H9 (cell line): ENCODE results near the gene TMEM132C. TPM values are rescaled to one million over a fixed set of nuclear protein-coding genes. Genes with fewer than 3 reads are reported as not detected.

Experiments used
- DNase-seq: peaks from one replicate; pipeline ENCODE4 v3.0.0-alpha.2; 2017
- H2AFZ ChIP-seq: one replicate; pipeline ENCODE4 v1.6.1; 2013; ENCODE audit warnings: mild to moderate bottlenecking, low read length, control low read depth, moderate library complexity
- H2AK5ac ChIP-seq: 2 replicates; pipeline ENCODE4 v1.6.1; 2013; ENCODE audit warnings: low read length, control low read depth, mixed read lengths; ENCODE audit not compliant: insufficient read length
- H2BK120ac ChIP-seq: one replicate; pipeline ENCODE4 v1.6.1; 2013; ENCODE audit warnings: low read depth, mild to moderate bottlenecking, low read length, control low read depth, inconsistent platforms; ENCODE audit not compliant: poor library complexity, severe bottlenecking
- H2BK12ac ChIP-seq: 2 replicates; pipeline ENCODE4 v1.6.1; 2013; ENCODE audit warnings: low read length, control low read depth, mixed read lengths, low read depth; ENCODE audit not compliant: insufficient read length
- H2BK15ac ChIP-seq: 2 replicates; pipeline ENCODE4 v1.6.1; 2013; ENCODE audit warnings: low read depth, low read length, control low read depth
- H2BK20ac ChIP-seq: one replicate; pipeline ENCODE4 v1.6.1; 2013; ENCODE audit warnings: low read depth, mild to moderate bottlenecking, low read length, control low read depth, inconsistent platforms; ENCODE audit not compliant: poor library complexity, severe bottlenecking
- H2BK5ac ChIP-seq: 2 replicates; pipeline ENCODE4 v1.6.1; 2013; ENCODE audit warnings: low read length, control low read depth, mixed read lengths; ENCODE audit not compliant: insufficient read length
- H3K14ac ChIP-seq: 2 replicates; pipeline ENCODE4 v1.6.1; 2013; ENCODE audit warnings: low read length, control low read depth; ENCODE audit not compliant: insufficient read depth
- H3K18ac ChIP-seq: 2 replicates; pipeline ENCODE4 v1.6.1; 2013; ENCODE audit warnings: low read depth, mild to moderate bottlenecking, mixed read lengths, low read length, control low read depth; ENCODE audit not compliant: insufficient read length
- H3K23ac ChIP-seq: 2 replicates; pipeline ENCODE4 v1.6.1; 2013; ENCODE audit warnings: low read length, control low read depth, mixed read lengths, low read depth; ENCODE audit not compliant: insufficient read length
- H3K23me2 ChIP-seq: 2 replicates; pipeline ENCODE4 v1.6.1; 2013; ENCODE audit warnings: low read depth, mild to moderate bottlenecking, mixed read lengths, low read length, control low read depth; ENCODE audit not compliant: insufficient read length, poor library complexity, severe bottlenecking
- H3K27ac ChIP-seq: 2 replicates; pipeline ENCODE4 v1.5.1; 2013; ENCODE audit warnings: low read length, control low read depth, mixed read lengths, low read depth; ENCODE audit not compliant: insufficient read length
- H3K27me3 ChIP-seq: 2 replicates; pipeline ENCODE4 v1.6.1; 2013; ENCODE audit warnings: low read length, control low read depth, inconsistent platforms; ENCODE audit not compliant: insufficient read depth
- H3K4ac ChIP-seq: 2 replicates; pipeline ENCODE4 v1.6.1; 2013; ENCODE audit warnings: low read depth, mild to moderate bottlenecking, control low read depth, inconsistent platforms, low read length, moderate library complexity
- H3K4me1 ChIP-seq: 2 replicates; pipeline ENCODE4 v1.6.1; 2013; ENCODE audit warnings: low read length, control low read depth, inconsistent platforms; ENCODE audit not compliant: insufficient read depth
- H3K4me2 ChIP-seq: 2 replicates; pipeline ENCODE4 v1.6.1; 2013; ENCODE audit warnings: low read length, control low read depth, mixed read lengths; ENCODE audit not compliant: insufficient read length, insufficient read depth
- H3K56ac ChIP-seq: 2 replicates; pipeline ENCODE4 v1.6.1; 2013; ENCODE audit warnings: low read depth, mild to moderate bottlenecking, mixed read lengths, low read length, control low read depth; ENCODE audit not compliant: insufficient read length
- H3K79me1 ChIP-seq: 2 replicates; pipeline ENCODE4 v1.6.1; 2013; ENCODE audit warnings: low read depth, mild to moderate bottlenecking, moderate library complexity, low read length, control low read depth, inconsistent platforms; ENCODE audit not compliant: insufficient read depth, poor library complexity, severe bottlenecking
- H3K79me2 ChIP-seq: 2 replicates; pipeline ENCODE4 v1.6.1; 2013; ENCODE audit warnings: low read length, control low read depth, inconsistent platforms; ENCODE audit not compliant: insufficient read depth
- H3K9ac ChIP-seq: 2 replicates; pipeline ENCODE4 v1.6.1; 2013; ENCODE audit warnings: low read length, control low read depth, mixed read lengths; ENCODE audit not compliant: insufficient read length; ENCODE audit errors: extremely low read depth
- H3K9me3 ChIP-seq: one replicate; pipeline ENCODE4 v1.6.1; 2013; ENCODE audit warnings: low read depth, low read length, inconsistent platforms; ENCODE audit not compliant: control insufficient read depth
- H3T11ph ChIP-seq: one replicate; pipeline ENCODE4 v1.6.1; 2013; ENCODE audit warnings: mild to moderate bottlenecking, low read length, control low read depth, inconsistent platforms
- H4K20me1 ChIP-seq: one replicate; pipeline ENCODE4 v1.6.1; 2013; ENCODE audit not compliant: control insufficient read depth, insufficient read length, insufficient read depth
- H4K5ac ChIP-seq: 2 replicates; pipeline ENCODE4 v1.6.1; 2013; ENCODE audit warnings: low read depth, mild to moderate bottlenecking, mixed read lengths, low read length, control low read depth; ENCODE audit not compliant: insufficient read length
- H4K8ac ChIP-seq: replicated peaks from 2 replicates; pipeline ENCODE4 v1.6.1; 2013; ENCODE audit warnings: low read length, control low read depth, mixed read lengths, low read depth; ENCODE audit not compliant: insufficient read length
- H4K91ac ChIP-seq: 2 replicates; pipeline ENCODE4 v1.6.1; 2013; ENCODE audit warnings: low read depth, mild to moderate bottlenecking, moderate library complexity, mixed read lengths, low read length, control low read depth; ENCODE audit not compliant: insufficient read length
- H3K27ac Mint-ChIP-seq, 3 experiments: 2 replicates in 2 of 3; 3 replicates in 1 of 3; pipeline ENCODE4 v1.8.0; 2020 to 2021; ENCODE audit warnings: mixed read lengths in 3 of 3, mild to moderate bottlenecking in 1 of 3, moderate library complexity in 1 of 3
- H3K27me3 Mint-ChIP-seq: 2 replicates; pipeline ENCODE4 v1.8.0; 2021; ENCODE audit warnings: low read depth, mild to moderate bottlenecking, moderate library complexity, mixed read lengths
- H3K36me3 Mint-ChIP-seq, 3 experiments: 2 replicates in 2 of 3; 3 replicates in 1 of 3; pipeline ENCODE4 v1.8.0; 2020 to 2021; ENCODE audit warnings: low read depth in 3 of 3, mixed read lengths in 3 of 3; ENCODE audit not compliant: insufficient read depth in 1 of 3
- H3K4me1 Mint-ChIP-seq, 2 experiments: 2 replicates each; pipeline ENCODE4 v1.8.0; 2020; ENCODE audit warnings: mixed read lengths in 2 of 2
- H3K4me3 Mint-ChIP-seq, 2 experiments: 2 replicates in 1 of 2; 3 replicates in 1 of 2; pipeline ENCODE4 v1.8.0; 2020 to 2021; ENCODE audit warnings: mild to moderate bottlenecking in 2 of 2, mixed read lengths in 2 of 2, moderate library complexity in 1 of 2
- H3K9me3 Mint-ChIP-seq, 2 experiments: 2 replicates in 1 of 2; 3 replicates in 1 of 2; pipeline ENCODE4 v1.8.0; 2020; ENCODE audit warnings: mild to moderate bottlenecking in 2 of 2, mixed read lengths in 2 of 2, moderate library complexity in 1 of 2
- CTCF ChIP-seq: fragments of 200-600 bp; sonication (generic); conservative IDR thresholded peaks from 3 replicates; pipeline ENCODE4 v1.8.0; 2021; ENCODE audit warnings: antibody characterized with exemption, mild to moderate bottlenecking
- whole genome bisulfite sequencing: extraction: QIAGEN DNeasy Blood & Tissue Kit; methylation state at CpG from one replicate; pipeline ENCODE4 v1.1.7; 2013; ENCODE audit warnings: missing lambda C conversion rate, low lambda C conversion rate, mixed read lengths; ENCODE audit not compliant: insufficient read length; ENCODE audit errors: extremely low coverage; 5-methylcytosine and 5-hydroxymethylcytosine counted together
- total RNA-seq: library from RNA; stranded (reverse); gene quantifications from 2 replicates; pipeline ENCODE4 v1.2.1, GENCODE V29; 2021

Gene TMEM132C
- total RNA-seq, 1 experiment from 2014 or later: 0.22 TPM

DNA sequence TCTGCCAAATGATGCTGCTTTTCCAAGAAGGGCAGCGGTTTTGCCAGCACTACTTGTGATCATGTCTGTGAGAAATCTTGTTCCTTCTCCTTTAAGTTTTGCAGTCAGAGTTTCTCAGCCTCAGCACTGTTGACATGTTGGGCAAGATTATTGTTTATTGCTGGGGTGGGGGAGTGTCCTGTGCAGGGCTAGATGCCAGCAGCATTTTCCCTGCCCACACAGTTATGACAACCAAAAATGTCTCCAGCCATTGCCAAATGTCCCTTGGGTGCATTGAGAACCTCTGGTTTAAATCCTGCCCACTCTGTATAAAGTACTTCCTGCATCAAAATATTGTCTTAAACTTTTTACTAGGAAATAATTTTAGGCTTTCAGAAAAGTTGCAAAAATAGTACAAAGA, 20.0 kb downstream of the TMEM132C start:
- H4K91ac ChIP-seq: no peak overlapping the region
- no peak overlapping the region for H3K27ac Mint-ChIP-seq
- no peak overlapping the region for H2BK5ac ChIP-seq
- H4K20me1 ChIP-seq: peaks cover 3% of the 10 kb centered on the region
- H2BK20ac ChIP-seq: no peak overlapping the region
- no peak overlapping the region for H3K4me3 Mint-ChIP-seq
- no peak overlapping the region for H2BK15ac ChIP-seq
- H3K4ac ChIP-seq: no peak overlapping the region
- H4K5ac ChIP-seq: no peak overlapping the region
- no peak overlapping the region for H4K8ac ChIP-seq
- no peak for TF ChIP-seq CTCF
- H3K9me3 Mint-ChIP-seq: peaks cover 7% of the 10 kb centered on the region in 2 experiments
- H3K4me2 ChIP-seq: no peak overlapping the region
- no peaks in the 10 kb centered on the region for H3K79me1 ChIP-seq
- no peaks in the 10 kb centered on the region for H3K9me3 ChIP-seq
- no peak for DNase-seq
- no peak overlapping the region for H2AFZ ChIP-seq
- H3K18ac ChIP-seq: no peak overlapping the region
- H3K23ac ChIP-seq: no peak overlapping the region
- H2BK120ac ChIP-seq: no peak overlapping the region
- H3K36me3 Mint-ChIP-seq: peaks cover 0 to 7% (median 6%) of the 10 kb centered on the region in 3 experiments; a peak in 3 of 7 replicates
- H3K56ac ChIP-seq: no peak overlapping the region
- H3K14ac ChIP-seq: no peak overlapping the region
- H3K27me3 ChIP-seq: no peaks in the 10 kb centered on the region
- H3K27ac ChIP-seq: no peak overlapping the region
- 0 out of 2 replicates have a peak, but pooled peaks cover 2% of the 10 kb centered on the region for H3K79me2 ChIP-seq
- no peak overlapping the region for H3T11ph ChIP-seq
- peaks cover 2 to 7% of the 10 kb centered on the region in 2 experiments for H3K4me1 Mint-ChIP-seq
- no peaks in the 10 kb centered on the region for H3K4me1 ChIP-seq
- no peak overlapping the region for H2BK12ac ChIP-seq
- no peak overlapping the region for H2AK5ac ChIP-seq
- no CpG with 5 or more reads among the region's 1 CpG for WGBS
- no peaks in the 10 kb centered on the region for H3K23me2 ChIP-seq
- peaks cover 69% of the 10 kb centered on the region for H3K27me3 Mint-ChIP-seq
- no peak overlapping the region for H3K9ac ChIP-seq
